ENCODE data around the gene EXOSC5. TPM values are rescaled to one million over a fixed set of nuclear protein-coding genes. Genes with fewer than 3 reads are reported as not detected.
"Not testable (repeated sequence)": the region's sequence is repeated elsewhere in the genome, so short reads cannot be mapped to it uniquely, and the experiment has no call there.

The EXOSC5 gene
- total RNA-seq, 1 experiment from 2014 or later: 78.5 TPM

- no peak for DNase-seq (ENCODE audit: low read depth)
- in situ Hi-C loops (cut with HindIII; ENCODE audit: low pct_unique_long_range_greater_than_20kb, low sequenced_read_pairs): no loop called here
These were observed 14.2 kb upstream of the EXOSC5 start for GRCh38 chr19:41411100-41411967.

- no peak for DNase-seq (ENCODE audit: low read depth)
- in situ Hi-C loops (cut with HindIII; ENCODE audit: low pct_unique_long_range_greater_than_20kb, low sequenced_read_pairs): no loop called here
These were observed 13.3 kb upstream of the EXOSC5 start for GRCh38 chr19:41410336-41411054.

- peak; percentile 72 for DNase-seq (ENCODE audit: low read depth)
- in situ Hi-C loops (cut with HindIII; ENCODE audit: low pct_unique_long_range_greater_than_20kb, low sequenced_read_pairs): no loop called here
These were observed 12.1 kb upstream of the EXOSC5 start for GRCh38 chr19:41409288-41409687.

DNA sequence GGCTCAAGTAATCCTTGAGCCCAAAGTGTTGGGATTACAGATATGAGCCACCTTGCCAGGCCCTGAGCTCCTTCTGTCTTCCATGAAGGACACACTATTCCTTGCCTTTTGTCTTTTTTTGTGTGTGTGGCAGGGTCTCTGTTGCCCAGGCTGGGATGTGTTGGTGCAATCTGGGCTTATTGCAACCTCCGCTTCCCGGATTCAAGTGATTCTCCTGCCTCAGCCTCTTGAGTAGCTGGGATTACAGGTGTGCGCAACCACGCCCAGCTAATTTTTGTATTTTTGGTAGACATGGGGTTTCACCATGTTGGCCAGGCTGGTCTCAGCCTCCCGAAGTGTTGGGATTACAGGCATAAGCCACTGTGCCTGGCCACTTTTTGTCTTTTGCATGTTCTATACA, 11.7 kb upstream of the EXOSC5 start:
- in situ Hi-C loops (cut with HindIII; ENCODE audit: low pct_unique_long_range_greater_than_20kb, low sequenced_read_pairs); DNase-seq (ENCODE audit: low read depth): not testable (repeated sequence)

DNA sequence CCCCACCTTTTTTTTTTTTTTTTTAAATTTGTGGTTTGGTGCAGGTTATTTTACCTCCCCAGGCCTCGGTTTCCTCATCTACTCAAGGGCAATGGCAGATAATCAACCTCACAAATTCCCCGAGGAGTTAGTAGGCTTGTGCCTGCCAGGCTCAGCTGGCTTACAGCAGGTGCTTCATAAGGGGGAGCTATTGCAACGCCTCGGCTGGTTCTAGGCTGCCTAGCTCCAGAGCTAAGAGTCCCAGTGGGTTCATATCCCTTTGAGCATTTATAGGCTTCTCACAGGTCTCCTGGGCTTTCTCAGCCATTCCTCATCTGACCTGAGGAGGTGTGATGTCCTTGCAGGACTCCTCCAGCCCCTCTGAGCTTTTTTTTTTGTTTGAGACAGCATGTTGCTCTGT, 11.1 kb upstream of the EXOSC5 start:
- no peak for DNase-seq (ENCODE audit: low read depth)
- in situ Hi-C loops (cut with HindIII; ENCODE audit: low pct_unique_long_range_greater_than_20kb, low sequenced_read_pairs): no loop called here

GRCh38 chr19:41407271-41407670, 10.1 kb upstream of the EXOSC5 start:
- DNase-seq (ENCODE audit: low read depth): peak; percentile 52
- in situ Hi-C loops (cut with HindIII; ENCODE audit: low pct_unique_long_range_greater_than_20kb, low sequenced_read_pairs): no loop called here

- DNase-seq (ENCODE audit: low read depth): no peak
- in situ Hi-C loops (cut with HindIII; ENCODE audit: low pct_unique_long_range_greater_than_20kb, low sequenced_read_pairs): no loop called here
These were observed 8.6 kb upstream of the EXOSC5 start for GRCh38 chr19:41405776-41406175.

- in situ Hi-C loops (cut with HindIII; ENCODE audit: low pct_unique_long_range_greater_than_20kb, low sequenced_read_pairs): no loop called here
- DNase-seq (ENCODE audit: low read depth): peak; percentile 71
These were observed 6.2 kb upstream of the EXOSC5 start for GRCh38 chr19:41403181-41403970.

- no peak for DNase-seq (ENCODE audit: low read depth)
- in situ Hi-C loops (cut with HindIII; ENCODE audit: low pct_unique_long_range_greater_than_20kb, low sequenced_read_pairs): no loop called here
These were observed 4.9 kb upstream of the EXOSC5 start for GRCh38 chr19:41402010-41402409.

DNA sequence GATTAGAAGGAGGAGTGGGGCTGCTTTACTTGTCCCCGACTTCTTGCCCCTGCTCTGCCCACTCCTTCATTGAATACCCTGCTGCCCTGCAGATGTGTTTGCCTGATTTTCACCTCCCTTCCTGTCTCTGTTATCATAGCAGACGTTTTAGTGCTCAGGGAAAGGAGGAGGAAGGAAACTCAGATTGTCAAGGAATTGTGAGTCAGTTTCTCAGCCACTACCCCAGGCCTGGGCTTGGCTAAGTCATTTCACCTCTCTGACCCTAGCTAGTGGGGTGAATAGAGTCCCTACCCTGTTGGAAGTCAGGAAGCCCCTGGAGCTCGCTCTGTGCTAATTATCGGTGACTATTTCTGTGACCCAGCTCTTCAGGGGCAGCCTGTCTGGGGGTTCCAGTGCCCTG, 4.3 kb upstream of the EXOSC5 start:
- in situ Hi-C loops (cut with HindIII; ENCODE audit: low pct_unique_long_range_greater_than_20kb, low sequenced_read_pairs): no loop called here
- DNase-seq (ENCODE audit: low read depth): no peak

GRCh38 chr19:41399525-41399924, 2.4 kb upstream of the EXOSC5 start:
- in situ Hi-C loops (cut with HindIII; ENCODE audit: low pct_unique_long_range_greater_than_20kb, low sequenced_read_pairs): no loop called here
- no peak for DNase-seq (ENCODE audit: low read depth)

- DNase-seq (ENCODE audit: low read depth): no peak
- in situ Hi-C loops (cut with HindIII; ENCODE audit: low pct_unique_long_range_greater_than_20kb, low sequenced_read_pairs): no loop called here
These were observed 1.9 kb upstream of the EXOSC5 start for GRCh38 chr19:41399091-41399490.

DNA sequence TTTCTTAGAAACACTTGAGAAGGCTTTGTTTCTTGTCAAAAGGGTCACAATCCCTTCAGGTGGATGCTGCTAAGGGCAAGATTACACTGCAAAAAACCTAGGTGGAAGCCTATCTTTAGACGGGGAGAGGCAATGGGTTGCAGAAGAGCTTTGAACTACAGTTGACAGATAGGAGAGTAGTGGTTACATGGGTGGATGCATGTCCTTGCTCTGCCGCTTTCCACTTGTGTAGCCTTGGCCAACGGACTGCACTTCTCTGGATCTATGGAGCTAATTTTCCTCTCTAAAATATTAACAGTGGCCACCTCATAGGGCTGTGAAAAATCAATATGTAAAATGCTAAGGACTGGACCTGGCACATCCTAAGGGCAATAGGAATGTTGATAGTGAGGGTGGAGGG, 1.4 kb upstream of the EXOSC5 start:
- DNase-seq (ENCODE audit: low read depth): no peak
- in situ Hi-C loops (cut with HindIII; ENCODE audit: low pct_unique_long_range_greater_than_20kb, low sequenced_read_pairs): no loop called here

DNA sequence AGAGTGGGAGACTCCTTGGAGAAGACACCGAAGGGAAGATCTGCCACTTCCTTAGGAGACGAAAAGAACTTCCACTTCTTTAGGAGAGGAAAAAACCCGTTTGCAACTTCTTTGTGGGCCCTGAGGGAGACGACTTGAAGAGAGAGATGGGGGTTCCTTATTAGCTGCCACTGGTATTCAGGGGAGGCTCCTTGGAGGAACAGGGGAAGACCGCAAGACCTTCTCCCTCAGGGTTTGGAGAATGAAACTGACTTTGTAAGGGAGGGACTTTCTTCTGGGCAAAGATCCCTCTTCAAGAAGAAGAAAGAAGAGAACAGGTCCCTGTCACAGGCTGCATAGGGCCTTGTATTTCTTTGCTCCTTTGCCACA, 875 bp upstream of the EXOSC5 start:
- in situ Hi-C loops (cut with HindIII; ENCODE audit: low pct_unique_long_range_greater_than_20kb, low sequenced_read_pairs): no loop called here
- DNase-seq (ENCODE audit: low read depth): no peak

GRCh38 chr19:41395355-41395754, 1.8 kb downstream of the EXOSC5 start:
- in situ Hi-C loops (cut with HindIII; ENCODE audit: low pct_unique_long_range_greater_than_20kb, low sequenced_read_pairs): no loop called here
- no peak for DNase-seq (ENCODE audit: low read depth)

DNA sequence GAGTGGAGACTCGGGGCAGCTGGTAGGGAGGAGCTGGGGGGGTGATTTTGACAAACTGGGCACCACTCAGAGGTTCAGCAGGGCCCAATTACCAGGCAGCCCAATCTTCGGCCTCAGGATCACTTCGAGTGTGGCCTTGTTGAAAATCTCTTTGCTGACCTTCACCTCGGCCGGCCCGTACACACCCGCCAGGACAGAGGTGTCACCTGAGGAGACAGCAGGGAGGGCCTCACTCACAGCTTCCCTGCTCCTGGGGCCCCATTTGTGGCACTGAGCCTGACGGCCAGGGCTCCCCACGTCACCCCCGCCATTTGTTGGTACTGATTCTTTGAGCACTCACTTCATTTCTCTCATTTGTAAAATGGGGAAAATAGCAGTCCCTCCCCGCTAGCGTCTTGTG, 4.4 kb downstream of the EXOSC5 start:
- DNase-seq (ENCODE audit: low read depth): no peak
- in situ Hi-C loops (cut with HindIII; ENCODE audit: low pct_unique_long_range_greater_than_20kb, low sequenced_read_pairs): no loop called here

DNA sequence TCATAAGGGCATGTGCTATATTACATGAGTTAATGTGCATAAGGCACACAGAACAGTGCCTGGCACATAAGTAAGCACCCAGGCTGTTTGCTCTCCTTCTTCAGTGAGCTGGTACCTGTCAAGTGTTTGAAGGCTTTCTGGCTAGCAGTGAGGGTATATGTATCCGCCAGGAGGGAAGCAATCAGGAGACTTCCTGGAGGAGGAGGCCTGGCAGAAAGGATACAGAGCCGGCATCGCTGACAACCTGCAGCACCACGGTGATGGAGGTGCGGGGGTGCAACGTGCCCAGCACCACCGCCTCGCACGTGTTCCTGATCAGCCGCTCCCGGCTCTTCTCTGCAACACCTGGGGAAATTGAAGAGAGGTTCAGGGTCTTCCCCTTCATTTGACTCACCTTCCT, 5.5 kb downstream of the EXOSC5 start:
- in situ Hi-C loops (cut with HindIII; ENCODE audit: low pct_unique_long_range_greater_than_20kb, low sequenced_read_pairs): no loop called here

GRCh38 chr19:41386442-41386841, 10.7 kb downstream of the EXOSC5 start:
- in situ Hi-C loops (cut with HindIII; ENCODE audit: low pct_unique_long_range_greater_than_20kb, low sequenced_read_pairs): no loop called here
- DNase-seq (ENCODE audit: low read depth): no peak

More for the DNA sequence above, 5.5 kb downstream of the EXOSC5 start:
- DNase-seq (ENCODE audit: low read depth): no peak

GRCh38 chr19:41384351-41384750, 12.8 kb downstream of the EXOSC5 start:
- in situ Hi-C loops (cut with HindIII; ENCODE audit: low pct_unique_long_range_greater_than_20kb, low sequenced_read_pairs): no loop called here
- peak; percentile 50 for DNase-seq (ENCODE audit: low read depth)

Data from Caki2 (cell line).